Keratinocyte (primary cell): ENCODE results near the gene DTNBP1.
A peak's percentile ranks its signal among the peaks of the same experiment; 100 is the strongest.

Experiments used
- EZH2 ChIP-seq: IDR thresholded peaks from one replicate; pipeline ENCODE4 v1.6.1; 2012; ENCODE audit warnings: inconsistent platforms, mild to moderate bottlenecking, low read length, moderate library complexity
- TF ChIP-seq, protein P1 (sequence below), 3 experiments: IDR thresholded peaks in 1 of 3; conservative IDR thresholded peaks in 1 of 3; optimal IDR thresholded peaks in 1 of 3; 2 replicates in 2 of 3; 3 replicates in 1 of 3; pipeline versions ENCODE3 to v1.5.1; 2011; ENCODE audit warnings: low read length in 3 of 3, mild to moderate bottlenecking in 3 of 3, moderate library complexity in 2 of 3, control low read depth in 1 of 3, inconsistent platforms in 1 of 3; ENCODE audit not compliant: insufficient read depth in 2 of 3; ENCODE audit errors: extremely low read depth in 1 of 3

- TF ChIP-seq, protein P1, sequence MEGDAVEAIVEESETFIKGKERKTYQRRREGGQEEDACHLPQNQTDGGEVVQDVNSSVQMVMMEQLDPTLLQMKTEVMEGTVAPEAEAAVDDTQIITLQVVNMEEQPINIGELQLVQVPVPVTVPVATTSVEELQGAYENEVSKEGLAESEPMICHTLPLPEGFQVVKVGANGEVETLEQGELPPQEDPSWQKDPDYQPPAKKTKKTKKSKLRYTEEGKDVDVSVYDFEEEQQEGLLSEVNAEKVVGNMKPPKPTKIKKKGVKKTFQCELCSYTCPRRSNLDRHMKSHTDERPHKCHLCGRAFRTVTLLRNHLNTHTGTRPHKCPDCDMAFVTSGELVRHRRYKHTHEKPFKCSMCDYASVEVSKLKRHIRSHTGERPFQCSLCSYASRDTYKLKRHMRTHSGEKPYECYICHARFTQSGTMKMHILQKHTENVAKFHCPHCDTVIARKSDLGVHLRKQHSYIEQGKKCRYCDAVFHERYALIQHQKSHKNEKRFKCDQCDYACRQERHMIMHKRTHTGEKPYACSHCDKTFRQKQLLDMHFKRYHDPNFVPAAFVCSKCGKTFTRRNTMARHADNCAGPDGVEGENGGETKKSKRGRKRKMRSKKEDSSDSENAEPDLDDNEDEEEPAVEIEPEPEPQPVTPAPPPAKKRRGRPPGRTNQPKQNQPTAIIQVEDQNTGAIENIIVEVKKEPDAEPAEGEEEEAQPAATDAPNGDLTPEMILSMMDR (optimal IDR thresholded peaks at IDR 0.05 in 1 of 3, IDR thresholded peaks at IDR 0.05 in 1 of 3, conservative IDR thresholded peaks at IDR 0.05 in 1 of 3; ENCODE audit: extremely low read depth in 1 of 3, insufficient read depth in 2 of 3, low read length in 3 of 3), result peak; percentile 68 to 95 (median 93)
- TF ChIP-seq EZH2, result no peak
Observed at GRCh38 chr6:15491255-15491985, 171.4 kb downstream of the DTNBP1 start.
